HG03039 (cell line): ENCODE results near the gene FAM228B.
A peak's percentile ranks its signal among the peaks of the same experiment; 100 is the strongest.
"Not testable (repeated sequence)": the region's sequence is repeated elsewhere in the genome, so short reads cannot be mapped to it uniquely, and the experiment has no call there.

Experiments
- ATAC-seq: cut with Tn5 transposase; IDR thresholded peaks from one replicate; pipeline ENCODE4 v1.9.1; 2021; ENCODE audit warnings: mild to moderate bottlenecking, moderate library complexity; ENCODE audit not compliant: unreplicated experiment

Gene FAM228B

GRCh38 chr2:24123195-24123921 is at the start of gene FAM228B, which contains the start of gene PFN4:
Gene FAM228B, plus strand, starts transcription at chr2:24123469. Its CDS starts 893 bp downstream, at chr2:24124362.
Gene PFN4, minus strand, starts transcription at chr2:24123334. Its CDS starts 799 bp downstream, at chr2:24122535.
- ATAC-seq = peak; percentile 86

- ATAC-seq = no peak
These were observed 49.5 kb upstream of the FAM228B start for GRCh38 chr2:24073816-24074215.

GRCh38 chr2:24075259-24075658 is 48.0 kb upstream of the FAM228B start:
- ATAC-seq = no peak

GRCh38 chr2:24075915-24076848 is 47.1 kb upstream of the FAM228B start, which contains the start of gene SF3B6:
Gene SF3B6, minus strand, starts transcription at chr2:24076326. Its CDS starts 97 bp downstream, at chr2:24076229.
- peak; percentile 94 for ATAC-seq

GRCh38 chr2:24076849-24077534 is 46.3 kb upstream of the FAM228B start:
- ATAC-seq = no peak

- no peak for ATAC-seq
These were observed 45.8 kb upstream of the FAM228B start for GRCh38 chr2:24077535-24077877.

- no peak for ATAC-seq
These were observed 45.4 kb upstream of the FAM228B start for GRCh38 chr2:24077879-24078278.

GRCh38 chr2:24080701-24081100 is 42.6 kb upstream of the FAM228B start:
- no peak for ATAC-seq

GRCh38 chr2:24082787-24083566 is 40.3 kb upstream of the FAM228B start:
- no peak for ATAC-seq

GRCh38 chr2:24083567-24084385 is 39.5 kb upstream of the FAM228B start:
- ATAC-seq = peak; percentile 74

- ATAC-seq = peak; percentile 68
These were observed 38.7 kb upstream of the FAM228B start, which contains the start of gene TP53I3 for GRCh38 chr2:24084386-24085199. Gene TP53I3, minus strand, starts transcription at chr2:24084834. Its CDS starts 508 bp downstream, at chr2:24084326.

- no peak for ATAC-seq
These were observed 38.1 kb upstream of the FAM228B start for GRCh38 chr2:24085200-24085489.

GRCh38 chr2:24086241-24086640 is 37.0 kb upstream of the FAM228B start:
- ATAC-seq = no peak

GRCh38 chr2:24087032-24087431 is 36.2 kb upstream of the FAM228B start:
- ATAC-seq = no peak

- ATAC-seq = no peak
These were observed 34.4 kb upstream of the FAM228B start for GRCh38 chr2:24088821-24089359.

GRCh38 chr2:24093270-24093669 is 30.0 kb upstream of the FAM228B start:
- ATAC-seq = not testable (repeated sequence)

- not testable (repeated sequence) for ATAC-seq
These were observed 28.0 kb upstream of the FAM228B start for GRCh38 chr2:24095171-24095677.

GRCh38 chr2:24100732-24101131 is 22.5 kb upstream of the FAM228B start:
- not testable (repeated sequence) for ATAC-seq
